Right lobe of liver (tissue), 6 donors: Measurements from ENCODE around the gene CPNE9. TPM values are rescaled to one million over a fixed set of nuclear protein-coding genes. Genes with fewer than 3 reads are reported as not detected.

Source experiments
- ATAC-seq, 4 donors: fragments of 200-7000 bp; cut with Tn5 transposase; one replicate each; pipeline ENCODE4 v1.9.1; 2020; ENCODE audit warnings: mild to moderate bottlenecking in 4 of 4, moderate library complexity in 4 of 4
- DNase-seq, 3 donors: peaks; one replicate each; pipeline ENCODE4 v3.0.0-alpha.2; 2020
- H3K27ac ChIP-seq, 3 donors: fragments of 200-600 bp; one replicate each; pipeline ENCODE4 v1.8.0; 2022
- H3K27me3 ChIP-seq, 2 donors: fragments of 200-600 bp; one replicate each; pipeline ENCODE4 v1.8.0; 2022
- H3K36me3 ChIP-seq, 4 donors: fragments of 200-600 bp; sonication (generic) in 1 of 4; one replicate each; pipeline versions ENCODE4 v1.5.1 to v1.8.0; 2017 to 2022; ENCODE audit warnings: control low read depth in 1 of 4
- H3K4me1 ChIP-seq, 4 donors: fragments of 200-600 bp; sonication (generic) in 1 of 4; one replicate each; pipeline versions ENCODE4 v1.5.1 to v1.8.0; 2017 to 2022; ENCODE audit warnings: control low read depth in 1 of 4
- H3K4me3 ChIP-seq, 3 donors: fragments of 200-600 bp; one replicate each; pipeline ENCODE4 v1.8.0; 2022
- H3K9me3 ChIP-seq, 4 donors: fragments of 200-600 bp; sonication (generic) in 1 of 4; one replicate each; pipeline versions ENCODE4 v1.5.1 to v1.8.0; 2017 to 2022; ENCODE audit warnings: control low read depth in 1 of 4
- POLR2A ChIP-seq: fragments of 450-650 bp; IDR thresholded peaks from one replicate; pipeline ENCODE4 v1.6.1; 2017; ENCODE audit warnings: antibody characterized with exemption, mild to moderate bottlenecking
- WGBS: methylation state at CpG from one replicate; pipeline ENCODE4 v1.1.6; 2018; ENCODE audit warnings: low coverage, low lambda C conversion rate; ENCODE audit not compliant: insufficient coverage; ENCODE audit errors: missing lambda C conversion rate; 5-methylcytosine and 5-hydroxymethylcytosine counted together
- intact Hi-C, 2 donors: fragments of 100-400 bp; cut with DNase I; formaldehyde crosslinking; loops; one replicate each; pipeline versions ENCODE4 v1.11.2 to v1.14.1; 2022
- long read RNA-seq: library from polyadenylated mRNA; unstranded; transcript quantifications from one replicate; pipeline ENCODE4 v2.0.0, GENCODE V29; 2019
- total RNA-seq, 6 experiments: library from RNA; depleted of rRNA in 2 of 6; stranded (reverse); fragments of >200 nt in 2 of 6; fragmentation: NEBNext Ultra II Directional in 3 of 6; extraction: Animal tissue kit (Norgen Biotek cat#: 25700) in 3 of 6; gene quantifications; one replicate each; pipeline versions ENCODE4 v1.1.0 to v1.2.4, GENCODE V29; 2016 to 2023
- TF ChIP-seq, protein P1 (sequence below), 4 donors: fragments of 200-600 bp in 3 of 4; fragments of 450-650 bp in 1 of 4; IDR thresholded peaks; one replicate each; pipeline versions ENCODE4 v1.5.1 to v1.8.0; 2016 to 2022; ENCODE audit warnings: antibody characterized with exemption in 4 of 4, mild to moderate bottlenecking in 2 of 4
- donor health status: DM: no; HTN: yes; CAD: no.
- donor health status: DM: no; HTN: no; CAD: no.
- donor health status: DM: no; HTN: no; CAD: no.
- donor health status: DM: no; HTN: yes; CAD: no.
- donor health status: DM: no; HTN: yes; CAD: no.

Gene CPNE9, protein sequence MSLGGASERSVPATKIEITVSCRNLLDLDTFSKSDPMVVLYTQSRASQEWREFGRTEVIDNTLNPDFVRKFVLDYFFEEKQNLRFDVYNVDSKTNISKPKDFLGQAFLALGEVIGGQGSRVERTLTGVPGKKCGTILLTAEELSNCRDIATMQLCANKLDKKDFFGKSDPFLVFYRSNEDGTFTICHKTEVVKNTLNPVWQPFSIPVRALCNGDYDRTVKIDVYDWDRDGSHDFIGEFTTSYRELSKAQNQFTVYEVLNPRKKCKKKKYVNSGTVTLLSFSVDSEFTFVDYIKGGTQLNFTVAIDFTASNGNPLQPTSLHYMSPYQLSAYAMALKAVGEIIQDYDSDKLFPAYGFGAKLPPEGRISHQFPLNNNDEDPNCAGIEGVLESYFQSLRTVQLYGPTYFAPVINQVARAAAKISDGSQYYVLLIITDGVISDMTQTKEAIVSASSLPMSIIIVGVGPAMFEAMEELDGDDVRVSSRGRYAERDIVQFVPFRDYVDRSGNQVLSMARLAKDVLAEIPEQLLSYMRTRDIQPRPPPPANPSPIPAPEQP
- not detected for total RNA-seq
- long read RNA-seq: 0 reads

DNA sequence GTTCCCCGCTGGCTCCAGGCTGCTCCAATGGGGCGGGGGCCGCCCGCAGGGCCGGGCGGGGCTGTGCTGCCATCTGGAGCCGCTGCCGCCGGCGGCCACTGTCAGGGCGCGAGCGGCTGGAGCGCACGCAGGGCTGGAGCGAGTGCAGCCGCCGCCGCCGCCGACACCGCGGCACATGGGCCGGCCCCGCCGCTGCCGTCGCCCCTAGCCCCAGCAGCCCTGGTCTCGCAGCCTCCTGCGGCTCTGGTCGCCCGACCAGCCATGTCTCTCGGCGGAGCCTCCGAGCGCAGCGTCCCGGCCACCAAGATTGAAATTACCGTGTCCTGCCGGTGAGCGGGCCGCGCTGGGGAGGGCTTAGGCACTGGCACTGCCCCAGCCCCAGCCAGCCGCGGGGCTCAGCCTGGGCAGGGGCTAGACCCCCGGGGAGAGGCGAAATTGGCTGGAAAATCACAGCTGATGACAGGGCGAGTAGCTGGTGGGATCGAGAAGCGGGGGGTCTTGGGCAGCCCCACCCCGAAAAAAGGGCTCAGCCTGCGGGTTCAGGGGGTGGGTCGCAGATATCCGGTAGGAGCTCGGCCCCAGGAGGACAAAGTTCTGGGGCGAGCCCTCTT lies at the start of gene CPNE9:
Gene CPNE9, plus strand, starts transcription at position 98 of the 611 bp plus-strand sequence. Its CDS starts 164 bp downstream, at position 262.
- ATAC-seq: peak; percentile 16 to 40 (median 34)
- H3K27ac ChIP-seq: no peak within 1 kb of the TSS
- H3K4me3 ChIP-seq: no peak within 1 kb of the TSS
- 5% methylated on average over 7 of the region's 56 CpGs for WGBS
- H3K4me1 ChIP-seq: peaks cover 0 to 13% (median 0%) of the 10 kb centered on the region in 4 donors
- DNase-seq: no peak
- peaks cover 0 to 8% of the 10 kb centered on the region in 2 donors for H3K27me3 ChIP-seq
- no peaks in the 10 kb centered on the region for H3K9me3 ChIP-seq
- intact Hi-C loops: no loop called here
- TF ChIP-seq, protein P1, sequence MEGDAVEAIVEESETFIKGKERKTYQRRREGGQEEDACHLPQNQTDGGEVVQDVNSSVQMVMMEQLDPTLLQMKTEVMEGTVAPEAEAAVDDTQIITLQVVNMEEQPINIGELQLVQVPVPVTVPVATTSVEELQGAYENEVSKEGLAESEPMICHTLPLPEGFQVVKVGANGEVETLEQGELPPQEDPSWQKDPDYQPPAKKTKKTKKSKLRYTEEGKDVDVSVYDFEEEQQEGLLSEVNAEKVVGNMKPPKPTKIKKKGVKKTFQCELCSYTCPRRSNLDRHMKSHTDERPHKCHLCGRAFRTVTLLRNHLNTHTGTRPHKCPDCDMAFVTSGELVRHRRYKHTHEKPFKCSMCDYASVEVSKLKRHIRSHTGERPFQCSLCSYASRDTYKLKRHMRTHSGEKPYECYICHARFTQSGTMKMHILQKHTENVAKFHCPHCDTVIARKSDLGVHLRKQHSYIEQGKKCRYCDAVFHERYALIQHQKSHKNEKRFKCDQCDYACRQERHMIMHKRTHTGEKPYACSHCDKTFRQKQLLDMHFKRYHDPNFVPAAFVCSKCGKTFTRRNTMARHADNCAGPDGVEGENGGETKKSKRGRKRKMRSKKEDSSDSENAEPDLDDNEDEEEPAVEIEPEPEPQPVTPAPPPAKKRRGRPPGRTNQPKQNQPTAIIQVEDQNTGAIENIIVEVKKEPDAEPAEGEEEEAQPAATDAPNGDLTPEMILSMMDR (IDR thresholded peaks at IDR 0.05): no peak
- TF ChIP-seq POLR2A: no peak
- H3K36me3 ChIP-seq: peaks cover 0 to 13% (median 0%) of the 10 kb centered on the region in 4 donors

GRCh38 chr3:9659849-9660248 lies 43.8 kb upstream of the CPNE9 start:
- DNase-seq (no peak), ATAC-seq (no peak)
- H3K36me3 ChIP-seq: peaks cover 0 to 89% (median 8%) of the 10 kb centered on the region in 4 donors
- no peak overlapping the region for H3K4me3 ChIP-seq
- H3K27ac ChIP-seq: no peak overlapping the region
- H3K4me1 ChIP-seq: no peaks in the 10 kb centered on the region
- WGBS: 100% methylated on average over 4 of the region's 4 CpGs
- H3K9me3 ChIP-seq: no peaks in the 10 kb centered on the region
- no peaks in the 10 kb centered on the region for H3K27me3 ChIP-seq
- intact Hi-C loops: no loop called here
- TF ChIP-seq, protein P1 (IDR thresholded peaks at IDR 0.05): no peak
- no peak for TF ChIP-seq POLR2A

DNA sequence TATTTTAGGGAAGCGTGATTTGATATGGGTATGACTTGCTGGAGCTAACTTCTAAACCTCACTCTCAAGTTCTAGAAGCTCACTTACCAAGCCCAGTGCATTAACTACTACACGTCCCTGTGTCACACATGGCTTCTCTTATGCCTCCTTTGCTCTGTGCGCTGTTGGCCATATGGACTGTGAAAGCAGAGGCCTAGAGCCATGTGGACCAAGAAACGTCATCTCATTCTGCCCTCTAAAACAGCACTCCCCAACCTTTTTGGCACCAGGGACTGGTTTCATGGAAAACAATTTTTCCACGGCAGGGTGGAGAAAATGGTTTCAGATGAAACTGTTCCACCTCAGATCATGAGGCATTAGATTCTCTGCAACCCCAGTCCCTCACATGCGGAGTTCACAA lies 42.7 kb upstream of the CPNE9 start:
- H3K4me3 ChIP-seq: no peak overlapping the region
- DNase-seq (no peak), ATAC-seq (no peak)
- H3K36me3 ChIP-seq: peaks cover 0 to 90% (median 13%) of the 10 kb centered on the region in 4 donors
- no peak for TF ChIP-seq POLR2A
- 91% methylated on average over 5 of the region's 6 CpGs for WGBS
- intact Hi-C loops: no loop called here
- H3K9me3 ChIP-seq: no peaks in the 10 kb centered on the region
- no peaks in the 10 kb centered on the region for H3K27me3 ChIP-seq
- H3K4me1 ChIP-seq: no peaks in the 10 kb centered on the region
- no peak overlapping the region for H3K27ac ChIP-seq

DNA sequence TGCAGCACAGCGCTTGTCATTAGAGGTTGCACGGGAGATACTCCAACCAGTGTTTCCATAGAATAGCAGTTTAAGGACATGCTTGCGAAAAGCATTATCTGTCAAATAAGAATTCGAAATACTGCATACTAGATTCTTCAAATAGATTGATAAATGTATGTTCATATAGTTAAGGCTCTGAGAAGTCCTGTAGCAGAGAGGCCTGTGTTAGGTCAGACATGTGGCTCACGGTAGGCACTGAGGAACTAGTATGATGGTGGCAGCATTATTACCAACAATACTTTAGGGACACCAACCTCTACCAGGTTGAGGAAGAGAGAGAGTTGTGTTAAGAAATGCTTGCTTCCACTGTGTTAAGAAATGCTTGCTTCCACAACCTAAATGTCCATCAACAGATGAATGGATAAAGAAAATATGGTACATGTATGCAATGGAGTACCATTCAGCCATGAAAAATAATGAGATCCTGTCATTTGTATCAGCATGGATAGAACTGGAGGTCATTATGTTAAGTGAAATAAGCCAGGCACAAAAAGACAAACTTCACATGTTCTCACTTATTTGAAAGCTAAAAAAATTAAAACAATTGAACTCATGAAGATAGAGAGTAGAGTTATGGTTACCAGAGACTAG lies 39.4 kb upstream of the CPNE9 start:
- DNase-seq: no peak
- intact Hi-C loops: no loop called here
- H3K27me3 ChIP-seq: no peaks in the 10 kb centered on the region
- TF ChIP-seq, protein P1 (IDR thresholded peaks at IDR 0.05): no peak
- TF ChIP-seq POLR2A: no peak
- ATAC-seq: no peak
- no peak overlapping the region for H3K4me3 ChIP-seq
- peaks cover 0 to 2% (median under 1%) of the 10 kb centered on the region in 4 donors for H3K4me1 ChIP-seq
- H3K9me3 ChIP-seq: no peaks in the 10 kb centered on the region
- peaks cover 0 to 88% (median 18%) of the 10 kb centered on the region in 4 donors for H3K36me3 ChIP-seq
- 100% methylated on average over 5 of the region's 5 CpGs for WGBS
- H3K27ac ChIP-seq: no peak overlapping the region
